Psoas muscle (tissue), 8 donors: Measurements from ENCODE around the gene HOMER1. TPM values are rescaled to one million over a fixed set of nuclear protein-coding genes. Genes with fewer than 3 reads are reported as not detected.
A peak's percentile ranks its signal among the peaks of the same experiment; 100 is the strongest.

Source experiments
- ATAC-seq, 4 donors: fragments of 200-7000 bp; cut with Tn5 transposase; one replicate each; pipeline ENCODE4 v1.9.1; 2020; ENCODE audit warnings: moderate library complexity in 3 of 4, mild to moderate bottlenecking in 2 of 4
- DNase-seq, 2 donors: peaks; one replicate each; pipeline ENCODE4 v3.0.0-alpha.2; 2020
- H3K27ac ChIP-seq: fragments of 200-600 bp; one replicate; pipeline ENCODE4 v1.8.0; 2022
- H3K27me3 ChIP-seq, 3 donors: fragments of 200-600 bp in 1 of 3; one replicate each; pipeline versions ENCODE4 v1.6.1 to v1.8.0; 2013 to 2022; ENCODE audit warnings: low read length in 2 of 3, mild to moderate bottlenecking in 2 of 3, moderate library complexity in 1 of 3; ENCODE audit not compliant: insufficient read depth in 3 of 3
- H3K36me3 ChIP-seq, 2 donors: fragments of 200-600 bp in 1 of 2; one replicate each; pipeline versions ENCODE4 v1.6.1 to v1.8.0; 2013 to 2022; ENCODE audit warnings: low read depth in 1 of 2, mild to moderate bottlenecking in 1 of 2, moderate library complexity in 1 of 2; ENCODE audit not compliant: insufficient read depth in 1 of 2
- H3K4me1 ChIP-seq: fragments of 200-600 bp; one replicate; pipeline ENCODE4 v1.8.0; 2022
- H3K4me3 ChIP-seq: fragments of 200-600 bp; one replicate; pipeline ENCODE4 v1.8.0; 2022; ENCODE audit warnings: mild to moderate bottlenecking
- H3K9me3 ChIP-seq: fragments of 200-600 bp; one replicate; pipeline ENCODE4 v1.8.0; 2022
- CTCF ChIP-seq: fragments of 200-600 bp; IDR thresholded peaks from one replicate; pipeline ENCODE4 v1.8.0; 2022; ENCODE audit warnings: antibody characterized with exemption
- WGBS, 3 donors: extraction: QIAGEN DNeasy Blood & Tissue Kit; methylation state at CpG; one replicate each; pipeline versions ENCODE4 v1.1.6 to v1.1.7; 2013; 5-methylcytosine and 5-hydroxymethylcytosine counted together
- intact Hi-C, 2 donors: fragments of 100-400 bp; cut with DNase I; formaldehyde crosslinking; loops; one replicate each; pipeline versions ENCODE4 v1.11.0 to v1.14.2; 2022
- polyA plus RNA-seq, 3 donors: library from polyadenylated mRNA; stranded (reverse); fragments of 200-250 nt; gene quantifications; one replicate each; pipeline ENCODE4 v1.2.3, GENCODE V29; 2013
- total RNA-seq, 4 donors: library from RNA; stranded (reverse); fragmentation: NEBNext Ultra II Directional in 2 of 4; extraction: Animal tissue kit (Norgen Biotek cat#: 25700) in 2 of 4; gene quantifications; one replicate each; pipeline versions ENCODE4 v1.2.1 to v1.2.4, GENCODE V29; 2021 to 2023
- donor health status: healthy with polysubstance abuse.
- donor health status: DM: no; HTN: no; CAD: no; lungs with moderate emphysema.
- donor health status: Bipolar disorder and iron deficiency.
- donor health status: healthy.
- donor health status: DM: yes; HTN: yes; CAD: no.
- donor health status: DM: no; HTN: no; CAD: no.
- donor health status: DM: no; HTN: no; CAD: no.
- donor health status: DM: yes; HTN: yes; CAD: no.

Gene HOMER1
- total and polyA plus RNA-seq, 7 donors = 3.2 to 52.4 (median 34.3) TPM

- ATAC-seq (no peak), DNase-seq (no peak)
- H3K4me1 ChIP-seq = peaks cover 35% of the 10 kb centered on the region
- no peaks in the 10 kb centered on the region for H3K36me3 ChIP-seq
- no peak for TF ChIP-seq CTCF
- 54 to 65% (median 63%) methylated on average over 2 of the region's 2 CpGs for WGBS, 3 donors
- intact Hi-C loops = no loop called here
- no peaks in the 10 kb centered on the region for H3K9me3 ChIP-seq
- H3K27ac ChIP-seq = peak overlapping the region; percentile 50
- no peak overlapping the region for H3K4me3 ChIP-seq
- no peaks in the 10 kb centered on the region for H3K27me3 ChIP-seq
These were observed 27.8 kb downstream of the HOMER1 start for GRCh38 chr5:79486116-79486515.

- Histone ChIP-seq H3K4me1 (peaks cover 38% of the 10 kb centered on the region), H3K27ac (peak overlapping the region; percentile 50), H3K4me3 (no peak overlapping the region), H3K27me3 (no peaks in the 10 kb centered on the region), H3K9me3 (no peaks in the 10 kb centered on the region), H3K36me3 (no peaks in the 10 kb centered on the region)
- intact Hi-C loops = no loop called here
- ATAC-seq = no peak
- TF ChIP-seq CTCF = no peak
- WGBS, 3 donors = 56 to 67% (median 61%) methylated on average over 1 of the region's 1 CpG
- DNase-seq = no peak
These were observed 29.2 kb downstream of the HOMER1 start for GRCh38 chr5:79484731-79485130.

GRCh38 chr5:79481574-79481973, 32.4 kb downstream of the HOMER1 start:
- Histone ChIP-seq H3K36me3 (no peaks in the 10 kb centered on the region), H3K9me3 (no peaks in the 10 kb centered on the region), H3K27me3 (no peaks in the 10 kb centered on the region), H3K4me1 (peaks cover 43% of the 10 kb centered on the region), H3K27ac (peak overlapping the region; percentile 93), H3K4me3 (peak overlapping the region; percentile 56)
- DNase-seq = no peak
- WGBS, 3 donors = 38 to 75% (median 60%) methylated on average over 1 of the region's 1 CpG
- TF ChIP-seq CTCF = no peak
- intact Hi-C loops = no loop called here
- peak; percentile 93 to 97 (median 96) for ATAC-seq

- 27 to 55% (median 32%) methylated on average over 3 of the region's 3 CpGs for WGBS, 3 donors
- Histone ChIP-seq H3K27ac (peak overlapping the region; percentile 93), H3K4me3 (peak overlapping the region; percentile 56), H3K9me3 (no peaks in the 10 kb centered on the region), H3K27me3 (no peaks in the 10 kb centered on the region), H3K36me3 (no peaks in the 10 kb centered on the region), H3K4me1 (peaks cover 45% of the 10 kb centered on the region)
- no peak for TF ChIP-seq CTCF
- intact Hi-C loops = no loop called here
- DNase-seq (no peak), ATAC-seq (peak; percentile 25 to 62 (median 50))
These were observed 32.9 kb downstream of the HOMER1 start for GRCh38 chr5:79480991-79481390.

GRCh38 chr5:79475152-79475466, 38.8 kb downstream of the HOMER1 start:
- no peak for TF ChIP-seq CTCF
- intact Hi-C loops = loop anchor here in 1 of 2 donors (10.0 kb wide), 1 partner anchor 240 kb away; the partner anchor contains the start of gene JMY
- H3K4me1 ChIP-seq = peaks cover 61% of the 10 kb centered on the region
- H3K27me3 ChIP-seq = no peaks in the 10 kb centered on the region
- H3K9me3 ChIP-seq = no peaks in the 10 kb centered on the region
- H3K4me3 ChIP-seq = no peak overlapping the region
- ATAC-seq (peak in 2 of 4 donors; percentile 31 to 44), DNase-seq (no peak)
- no peaks in the 10 kb centered on the region for H3K36me3 ChIP-seq
- 80 to 93% (median 85%) methylated on average over 4 of the region's 4 CpGs for WGBS, 3 donors
- H3K27ac ChIP-seq = no peak overlapping the region
